DOHH2 (cell line): ENCODE results near the gene C1orf35.

ENCODE experiments used
- H3F3A ChIP-seq: fragments of 200-600 bp; sonication (generic), shearing (Covaris generic); 2 replicates; pipeline ENCODE4 v1.6.0; 2016; ENCODE audit warnings: antibody characterized with exemption, mild to moderate bottlenecking; ENCODE audit not compliant: control insufficient read depth, insufficient read depth
- H3K27ac ChIP-seq: fragments of 200-600 bp; sonication (generic); 2 replicates; pipeline ENCODE4 v1.5.1; 2014; ENCODE audit warnings: low read depth, mild to moderate bottlenecking, low read length, moderate library complexity
- H3K27me3 ChIP-seq: fragments of 200-600 bp; sonication (generic); 2 replicates; pipeline ENCODE4 v1.6.1; 2014; ENCODE audit warnings: mild to moderate bottlenecking, low read length, mixed read lengths; ENCODE audit not compliant: control insufficient read depth
- H3K36me3 ChIP-seq: fragments of 200-600 bp; sonication (generic); 2 replicates; pipeline ENCODE4 v1.6.1; 2014; ENCODE audit warnings: mild to moderate bottlenecking, low read length, moderate library complexity, mixed read lengths; ENCODE audit not compliant: control insufficient read depth
- H3K4me1 ChIP-seq: fragments of 200-600 bp; sonication (generic); 2 replicates; pipeline ENCODE4 v1.6.1; 2014; ENCODE audit warnings: mild to moderate bottlenecking, low read length, mixed read lengths; ENCODE audit not compliant: control insufficient read depth
- H3K4me2 ChIP-seq: fragments of 200-600 bp; sonication (generic); 2 replicates; pipeline ENCODE4 v1.6.0; 2014; ENCODE audit warnings: mild to moderate bottlenecking, low read length, moderate library complexity
- H3K4me3 ChIP-seq: fragments of 200-600 bp; sonication (generic); 2 replicates; pipeline ENCODE4 v1.5.1; 2014; ENCODE audit warnings: mild to moderate bottlenecking, low read length, mixed read lengths
- H3K79me2 ChIP-seq: fragments of 200-600 bp; sonication (generic); 2 replicates; pipeline ENCODE4 v1.6.1; 2014; ENCODE audit warnings: mild to moderate bottlenecking, low read length, mixed read lengths; ENCODE audit not compliant: control insufficient read depth
- H3K9me2 ChIP-seq: fragments of 200-600 bp; sonication (generic); replicated peaks from 2 replicates; pipeline ENCODE4 v1.6.1; 2014; ENCODE audit warnings: mild to moderate bottlenecking, low read length, mixed read lengths; ENCODE audit not compliant: control insufficient read depth
- H3K9me3 ChIP-seq: fragments of 200-600 bp; sonication (generic); 2 replicates; pipeline ENCODE4 v1.6.1; 2014; ENCODE audit warnings: antibody characterized with exemption, low read length, mixed read lengths; ENCODE audit not compliant: control insufficient read depth, insufficient read depth
- H4K20me1 ChIP-seq: fragments of 200-600 bp; sonication (generic); 2 replicates; pipeline ENCODE4 v1.6.0; 2014; ENCODE audit warnings: low read depth, mild to moderate bottlenecking, antibody characterized with exemption, low read length, moderate library complexity; ENCODE audit not compliant: control insufficient read depth, insufficient read depth
- EZH2phosphoT487 ChIP-seq: fragments of 200-600 bp; sonication (generic); IDR thresholded peaks from 2 replicates; pipeline ENCODE4 v1.6.1; 2017; ENCODE audit warnings: borderline replicate concordance, mild to moderate bottlenecking, antibody characterized with exemption, low read length, moderate library complexity, mixed read lengths
- TF ChIP-seq, protein P1 (sequence below): fragments of 200-600 bp; sonication (generic); IDR thresholded peaks from one replicate; pipeline ENCODE4 v1.5.1; 2014; ENCODE audit warnings: antibody characterized with exemption, mild to moderate bottlenecking, low read depth, low read length; ENCODE audit not compliant: poor library complexity, severe bottlenecking

C1orf35 gene

DNA sequence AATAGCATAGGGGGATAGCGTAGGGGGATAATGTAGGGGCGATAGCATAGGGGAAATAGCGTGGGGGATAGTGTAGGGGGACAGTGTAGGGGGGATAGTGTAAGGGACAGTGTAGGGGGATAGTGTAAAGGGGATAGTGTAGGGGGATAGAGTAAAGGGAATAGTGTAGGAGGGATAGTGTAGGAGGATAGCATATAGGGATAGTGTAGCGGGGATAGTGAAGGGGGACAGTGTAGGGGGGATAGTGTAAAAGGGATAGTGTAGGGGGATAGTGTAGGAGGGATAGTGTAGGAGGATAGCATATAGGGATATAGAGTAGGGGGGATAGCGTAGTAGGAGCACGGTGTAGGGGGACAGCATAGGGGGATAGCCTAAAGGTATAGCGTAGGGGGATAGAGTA lies 34.8 kb downstream of the C1orf35 start:
- Histone ChIP-seq H4K20me1 (no peaks in the 10 kb centered on the region), H3K9me2 (no peaks in the 10 kb centered on the region), H3K4me3 (no peak overlapping the region), H3K36me3 (no peaks in the 10 kb centered on the region), H3K4me1 (no peaks in the 10 kb centered on the region), H3K4me2 (no peak overlapping the region), H3F3A (no peaks in the 10 kb centered on the region), H3K27ac (no peak overlapping the region), H3K9me3 (no peaks in the 10 kb centered on the region), H3K27me3 (0 out of 2 replicates have a peak, but pooled peaks cover 3% of the 10 kb centered on the region), H3K79me2 (no peaks in the 10 kb centered on the region)
- TF ChIP-seq, protein P1, sequence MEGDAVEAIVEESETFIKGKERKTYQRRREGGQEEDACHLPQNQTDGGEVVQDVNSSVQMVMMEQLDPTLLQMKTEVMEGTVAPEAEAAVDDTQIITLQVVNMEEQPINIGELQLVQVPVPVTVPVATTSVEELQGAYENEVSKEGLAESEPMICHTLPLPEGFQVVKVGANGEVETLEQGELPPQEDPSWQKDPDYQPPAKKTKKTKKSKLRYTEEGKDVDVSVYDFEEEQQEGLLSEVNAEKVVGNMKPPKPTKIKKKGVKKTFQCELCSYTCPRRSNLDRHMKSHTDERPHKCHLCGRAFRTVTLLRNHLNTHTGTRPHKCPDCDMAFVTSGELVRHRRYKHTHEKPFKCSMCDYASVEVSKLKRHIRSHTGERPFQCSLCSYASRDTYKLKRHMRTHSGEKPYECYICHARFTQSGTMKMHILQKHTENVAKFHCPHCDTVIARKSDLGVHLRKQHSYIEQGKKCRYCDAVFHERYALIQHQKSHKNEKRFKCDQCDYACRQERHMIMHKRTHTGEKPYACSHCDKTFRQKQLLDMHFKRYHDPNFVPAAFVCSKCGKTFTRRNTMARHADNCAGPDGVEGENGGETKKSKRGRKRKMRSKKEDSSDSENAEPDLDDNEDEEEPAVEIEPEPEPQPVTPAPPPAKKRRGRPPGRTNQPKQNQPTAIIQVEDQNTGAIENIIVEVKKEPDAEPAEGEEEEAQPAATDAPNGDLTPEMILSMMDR, result no peak

DNA sequence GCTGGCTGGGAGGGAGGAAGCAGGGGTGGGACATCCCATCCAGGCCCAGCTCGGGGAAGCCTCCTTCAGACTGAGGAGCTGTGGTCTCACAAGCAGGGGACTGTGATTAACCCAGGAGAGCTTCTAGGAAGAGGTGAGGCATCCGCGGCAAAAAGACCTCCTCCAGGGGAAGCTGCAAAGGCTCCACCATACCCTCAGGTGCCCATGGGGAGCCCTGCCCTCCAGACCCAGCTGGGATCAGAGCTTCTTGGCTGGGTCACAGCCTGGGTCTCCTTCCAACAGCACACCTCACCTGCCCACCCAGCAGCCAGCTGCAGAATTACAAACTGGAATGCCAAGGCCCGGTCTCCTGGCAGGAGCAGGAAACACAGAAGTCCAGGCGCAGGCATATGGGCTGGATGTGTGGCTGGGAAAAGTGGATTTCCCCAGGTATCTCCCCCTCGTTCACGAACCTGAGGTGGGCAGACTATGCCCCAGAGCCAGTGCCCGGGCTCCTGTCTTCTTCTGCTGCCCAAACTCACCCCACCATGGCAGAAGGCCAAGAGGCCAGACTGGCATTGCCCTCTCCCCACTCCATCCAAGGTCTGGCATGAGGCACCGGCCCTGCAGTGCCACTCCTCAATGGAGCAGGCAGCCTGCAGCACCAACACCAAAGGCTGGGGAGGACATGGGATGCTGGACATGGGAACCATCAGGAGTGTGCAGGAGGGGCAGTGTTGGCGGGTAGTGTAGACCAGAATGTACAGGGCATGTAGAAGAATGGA lies 36.1 kb downstream of the C1orf35 start:
- H3K4me2 ChIP-seq, result no peak overlapping the region
- H4K20me1 ChIP-seq, result no peaks in the 10 kb centered on the region
- H3K36me3 ChIP-seq, result no peaks in the 10 kb centered on the region
- TF ChIP-seq, protein P1, result no peak
- no peak for TF ChIP-seq EZH2phosphoT487
- no peaks in the 10 kb centered on the region for H3F3A ChIP-seq
- no peaks in the 10 kb centered on the region for H3K79me2 ChIP-seq
- no peak overlapping the region for H3K4me3 ChIP-seq
- H3K9me2 ChIP-seq, result no peaks in the 10 kb centered on the region
- H3K27ac ChIP-seq, result no peak overlapping the region
- H3K27me3 ChIP-seq, result no peaks in the 10 kb centered on the region
- H3K4me1 ChIP-seq, result no peaks in the 10 kb centered on the region
- no peaks in the 10 kb centered on the region for H3K9me3 ChIP-seq

DNA sequence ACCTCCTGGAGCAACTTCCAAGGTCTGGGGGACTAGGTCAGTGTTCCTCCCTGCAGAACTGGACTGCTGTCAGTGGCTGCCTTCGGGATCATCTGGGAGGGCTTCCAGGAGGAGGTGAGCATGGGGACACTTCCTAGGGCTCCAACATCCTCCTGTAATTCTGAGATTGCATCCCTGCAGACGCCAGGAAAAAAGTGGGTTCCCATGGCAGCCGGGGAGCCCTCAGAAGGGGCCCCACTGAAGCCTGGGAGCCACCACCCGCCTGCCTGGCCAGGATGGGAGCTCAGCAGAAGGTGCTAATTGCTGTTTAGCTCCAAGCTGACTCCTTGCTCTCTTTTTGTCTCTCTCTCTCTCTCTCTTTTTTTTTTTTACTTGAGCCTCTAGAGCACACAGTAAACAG lies 36.7 kb downstream of the C1orf35 start:
- Histone ChIP-seq H3F3A (no peaks in the 10 kb centered on the region), H3K9me3 (no peaks in the 10 kb centered on the region), H3K4me2 (no peak overlapping the region), H3K79me2 (no peaks in the 10 kb centered on the region), H3K27me3 (no peaks in the 10 kb centered on the region), H3K36me3 (no peaks in the 10 kb centered on the region), H3K4me1 (no peaks in the 10 kb centered on the region), H4K20me1 (no peaks in the 10 kb centered on the region), H3K4me3 (no peak overlapping the region), H3K27ac (no peak overlapping the region), H3K9me2 (no peaks in the 10 kb centered on the region)
- TF ChIP-seq, protein P1, result no peak
- no peak for TF ChIP-seq EZH2phosphoT487
